Measurements from ENCODE around the gene RASGRP4.

DNA sequence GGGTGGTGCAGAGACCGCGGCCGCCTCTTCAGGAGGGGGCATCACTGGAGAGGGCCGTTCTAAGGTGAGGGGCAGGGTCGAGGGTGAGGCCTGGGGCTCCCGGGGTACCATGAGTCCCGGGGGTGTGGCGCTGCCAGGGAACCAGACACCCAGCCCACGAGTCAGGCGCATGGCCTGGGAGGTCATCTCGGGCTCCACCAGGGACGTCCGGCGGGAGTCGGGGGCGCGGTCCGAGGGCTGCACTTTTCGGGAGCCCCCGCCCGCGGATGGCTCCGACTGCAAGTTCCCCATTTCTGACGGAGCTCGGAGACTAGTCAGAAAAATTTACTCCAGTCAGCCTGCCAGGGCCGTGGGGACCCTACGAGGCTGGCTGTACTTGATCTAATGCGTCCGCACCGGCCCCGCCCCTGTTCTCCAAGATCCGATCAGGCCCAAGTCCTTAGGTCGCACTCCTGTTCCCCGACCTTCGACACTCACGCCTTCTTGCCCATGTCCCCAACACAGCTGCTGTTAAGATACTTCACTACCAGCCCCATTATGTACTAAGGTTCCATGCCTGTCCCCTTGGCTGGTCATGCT is 39.0 kb downstream of the RASGRP4 start:
- TF ChIP-seq ETV6 (conservative IDR thresholded peaks at IDR 0.05 in 1 of 2, IDR thresholded peaks at IDR 0.05 in 1 of 2; ENCODE audit: borderline replicate concordance in 1 of 2, low read depth in 1 of 2) (no peak), ZNF207 (IDR thresholded peaks at IDR 0.05; ENCODE audit: borderline replicate concordance) (no peak)

Measured in GM12878 (cell line).